Measurements from ENCODE around the gene FXYD1. TPM values are rescaled to one million over a fixed set of nuclear protein-coding genes. Genes with fewer than 3 reads are reported as not detected.
A peak's percentile ranks its signal among the peaks of the same experiment; 100 is the strongest.
"Not testable (repeated sequence)": the region's sequence is repeated elsewhere in the genome, so short reads cannot be mapped to it uniquely, and the experiment has no call there.

The FXYD1 gene
- total and polyA plus RNA-seq, 2 donors = 3.2 to 17.1 TPM

DNA sequence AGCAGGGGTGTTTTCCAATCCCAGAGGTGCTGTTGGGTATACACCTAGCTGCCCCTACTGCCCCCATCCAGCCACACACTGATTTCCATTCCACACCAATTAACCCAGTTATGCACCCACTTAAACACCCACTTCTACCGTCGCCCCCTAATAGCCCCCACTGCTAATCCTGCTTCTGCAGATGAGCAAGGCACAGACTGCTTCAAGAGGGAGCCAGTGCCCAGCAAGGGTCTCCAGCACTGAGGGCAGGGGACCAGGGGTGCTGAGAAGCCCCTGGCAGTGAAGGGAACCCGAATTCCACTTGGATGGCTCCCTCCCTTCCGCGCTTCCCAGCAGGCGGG is 5.6 kb downstream of the FXYD1 start:
- H3K36me3 ChIP-seq (ENCODE audit: control insufficient read depth in 2 of 2, insufficient read depth in 2 of 2, low read length in 1 of 2) = no peaks in the 10 kb centered on the region
- H3K4me3 ChIP-seq (ENCODE audit: low read length in 2 of 2) = no peak overlapping the region
- H3K27ac ChIP-seq (ENCODE audit: low read depth in 1 of 2, low read length in 1 of 2) = no peak overlapping the region
- peaks cover 7 to 20% of the 10 kb centered on the region in 2 donors for H3K4me1 ChIP-seq (ENCODE audit: control insufficient read depth in 2 of 2, insufficient read depth in 2 of 2, low read length in 2 of 2)
- H3K9me3 ChIP-seq (ENCODE audit: control insufficient read depth in 2 of 2, insufficient read depth in 1 of 2, low read length in 1 of 2) = no peaks in the 10 kb centered on the region
- no peak for DNase-seq (ENCODE audit: low read depth in 6 of 9, low spot score in 9 of 9)
- peaks cover 24 to 56% of the 10 kb centered on the region in 2 donors for H3K27me3 ChIP-seq (ENCODE audit: control insufficient read depth in 2 of 2, insufficient read depth in 1 of 2, low read length in 1 of 2)
- 50% methylated on average over 6 of the region's 6 CpGs for WGBS

DNA sequence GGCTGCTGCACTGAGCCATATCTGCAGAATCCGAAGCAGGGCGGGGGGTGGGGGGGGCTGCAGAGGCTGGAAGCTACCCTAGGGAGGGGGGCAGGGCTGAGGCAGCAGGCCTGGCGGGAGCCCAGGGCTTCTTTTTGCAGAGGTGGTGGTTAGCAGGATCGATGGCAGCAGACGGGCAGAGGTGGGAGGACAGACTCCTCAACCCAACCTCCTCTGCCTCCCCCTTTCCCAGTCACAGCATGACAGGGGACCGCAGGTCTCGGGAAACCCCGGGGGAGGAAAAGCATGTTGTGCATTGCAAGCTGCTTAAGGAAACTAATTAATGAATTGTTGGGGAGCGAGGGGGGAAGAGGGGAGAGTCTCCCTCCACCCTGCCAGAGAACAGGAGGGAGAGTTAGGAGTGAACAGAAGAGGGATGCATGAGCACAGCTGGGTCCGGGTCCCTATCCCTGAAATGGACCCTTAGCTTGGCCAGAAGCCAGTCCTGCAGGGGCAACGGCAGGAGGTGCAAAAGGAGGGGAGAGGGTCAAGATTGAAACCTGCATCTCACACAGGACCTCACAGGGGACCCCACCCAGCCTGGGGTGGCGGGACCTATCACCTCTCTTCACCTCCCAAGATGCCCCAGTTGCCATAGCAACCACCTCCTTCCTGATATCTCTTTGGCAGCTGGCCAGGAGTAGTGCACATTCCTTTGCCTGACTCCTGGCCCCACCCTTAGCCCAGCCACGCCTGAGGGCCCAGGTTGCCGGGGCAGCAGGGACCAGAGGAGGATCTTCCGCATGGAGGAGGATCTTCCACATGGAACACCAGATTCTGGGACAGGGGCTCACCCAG is 6.2 kb downstream of the FXYD1 start:
- peaks cover 7 to 20% of the 10 kb centered on the region in 2 donors for H3K4me1 ChIP-seq (ENCODE audit: control insufficient read depth in 2 of 2, insufficient read depth in 2 of 2, low read length in 2 of 2)
- peaks cover 24 to 56% of the 10 kb centered on the region in 2 donors for H3K27me3 ChIP-seq (ENCODE audit: control insufficient read depth in 2 of 2, insufficient read depth in 1 of 2, low read length in 1 of 2)
- no peak overlapping the region for H3K4me3 ChIP-seq (ENCODE audit: low read length in 2 of 2)
- no peaks in the 10 kb centered on the region for H3K9me3 ChIP-seq (ENCODE audit: control insufficient read depth in 2 of 2, insufficient read depth in 1 of 2, low read length in 1 of 2)
- no peak for DNase-seq (ENCODE audit: low read depth in 6 of 9, low spot score in 9 of 9)
- H3K36me3 ChIP-seq (ENCODE audit: control insufficient read depth in 2 of 2, insufficient read depth in 2 of 2, low read length in 1 of 2) = no peaks in the 10 kb centered on the region
- WGBS = 39% methylated on average over 15 of the region's 15 CpGs
- no peak overlapping the region for H3K27ac ChIP-seq (ENCODE audit: low read depth in 1 of 2, low read length in 1 of 2)

DNA sequence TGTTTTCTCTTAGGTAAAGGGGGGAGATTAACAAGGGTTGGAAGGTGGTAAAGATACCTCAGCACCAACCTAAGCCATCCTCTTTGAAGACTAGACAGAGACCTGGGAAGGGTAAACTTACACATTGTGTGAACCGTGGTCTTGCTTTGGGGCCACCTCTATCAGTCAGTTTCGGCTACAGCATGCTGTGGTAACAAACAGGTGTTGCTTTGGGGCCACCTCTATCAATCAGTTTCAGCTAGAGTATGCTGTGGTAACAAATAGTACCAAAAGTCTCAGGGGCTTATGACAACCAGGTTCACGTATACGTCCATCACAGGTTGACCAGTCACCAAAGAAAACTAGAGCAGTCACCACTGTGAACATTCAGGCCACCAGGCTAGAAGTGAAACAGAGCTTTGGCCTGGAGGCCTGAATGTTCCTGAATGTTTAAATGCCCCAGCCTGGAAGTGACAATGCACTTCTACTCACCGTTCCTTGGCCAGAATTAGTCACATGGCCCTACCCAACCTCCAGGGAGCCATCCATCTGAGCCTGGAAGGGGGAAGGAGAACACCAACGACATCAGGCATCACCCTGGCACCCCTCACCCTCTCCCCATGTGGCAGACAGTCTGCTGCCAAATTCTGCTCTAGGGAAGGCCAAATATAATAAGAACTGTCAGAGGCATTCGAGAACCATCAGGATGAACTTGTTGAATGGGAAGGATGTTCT is 8.3 kb downstream of the FXYD1 start:
- no peak overlapping the region for H3K27ac ChIP-seq (ENCODE audit: low read depth in 1 of 2, low read length in 1 of 2)
- no peak overlapping the region for H3K4me3 ChIP-seq (ENCODE audit: low read length in 2 of 2)
- peaks cover 18 to 45% of the 10 kb centered on the region in 2 donors for H3K27me3 ChIP-seq (ENCODE audit: control insufficient read depth in 2 of 2, insufficient read depth in 1 of 2, low read length in 1 of 2)
- no peaks in the 10 kb centered on the region for H3K36me3 ChIP-seq (ENCODE audit: control insufficient read depth in 2 of 2, insufficient read depth in 2 of 2, low read length in 1 of 2)
- no peak for DNase-seq (ENCODE audit: low read depth in 6 of 9, low spot score in 9 of 9)
- WGBS = 75% methylated on average over 7 of the region's 7 CpGs
- no peaks in the 10 kb centered on the region for H3K9me3 ChIP-seq (ENCODE audit: control insufficient read depth in 2 of 2, insufficient read depth in 1 of 2, low read length in 1 of 2)
- peaks cover 4 to 13% of the 10 kb centered on the region in 2 donors for H3K4me1 ChIP-seq (ENCODE audit: control insufficient read depth in 2 of 2, insufficient read depth in 2 of 2, low read length in 2 of 2)

DNA sequence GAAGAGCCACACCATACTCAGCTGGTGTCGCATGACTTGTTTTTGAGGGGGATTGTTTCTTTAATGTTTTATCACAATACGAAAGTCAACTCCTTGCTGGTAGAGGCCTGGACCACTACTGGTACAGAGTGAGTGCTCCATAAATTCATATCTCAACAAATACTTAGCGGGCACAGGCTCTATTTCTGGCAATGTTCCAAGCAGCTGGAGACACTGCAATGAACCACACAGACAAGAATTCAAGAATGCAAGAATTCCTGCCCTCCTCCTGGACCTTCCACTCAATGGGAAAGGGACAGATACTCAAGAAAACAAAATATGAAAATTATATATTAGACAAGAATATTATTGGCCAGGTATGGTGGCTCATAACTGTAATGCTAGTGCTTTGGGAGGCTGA is 10.8 kb downstream of the FXYD1 start:
- WGBS = 96% methylated on average over 3 of the region's 3 CpGs
- DNase-seq (ENCODE audit: low read depth in 6 of 9, low spot score in 9 of 9) = no peak
- no peaks in the 10 kb centered on the region for H3K9me3 ChIP-seq (ENCODE audit: control insufficient read depth in 2 of 2, insufficient read depth in 1 of 2, low read length in 1 of 2)

DNA sequence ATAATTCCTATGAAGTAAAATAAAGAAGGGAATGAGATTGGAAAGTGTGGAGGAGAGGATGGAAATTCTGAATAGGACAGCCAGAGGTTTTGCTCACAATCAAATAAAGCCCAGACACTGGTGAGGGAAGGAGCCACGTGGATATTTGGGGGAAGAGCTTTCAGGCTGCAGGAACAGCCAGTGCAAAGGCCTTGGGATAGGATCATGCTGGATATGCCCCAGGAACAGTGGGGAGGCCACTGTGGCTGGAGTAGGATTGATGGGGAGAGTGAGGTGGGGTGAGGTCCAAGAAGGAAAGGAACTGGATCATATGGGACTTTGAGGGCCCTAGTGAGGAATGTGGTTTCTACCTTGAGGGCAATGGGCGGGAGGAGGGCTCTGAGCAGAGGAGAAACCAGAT is 11.8 kb downstream of the FXYD1 start:
- no peak overlapping the region for H3K27ac ChIP-seq (ENCODE audit: low read depth in 1 of 2, low read length in 1 of 2)
- H3K4me1 ChIP-seq (ENCODE audit: control insufficient read depth in 2 of 2, insufficient read depth in 2 of 2, low read length in 2 of 2) = peaks cover 9 to 20% of the 10 kb centered on the region in 2 donors
- no peak overlapping the region for H3K4me3 ChIP-seq (ENCODE audit: low read length in 2 of 2)
- peaks cover 6 to 41% of the 10 kb centered on the region in 2 donors for H3K27me3 ChIP-seq (ENCODE audit: control insufficient read depth in 2 of 2, insufficient read depth in 1 of 2, low read length in 1 of 2)
- WGBS = 90% methylated on average over 2 of the region's 2 CpGs
- H3K9me3 ChIP-seq (ENCODE audit: control insufficient read depth in 2 of 2, insufficient read depth in 1 of 2, low read length in 1 of 2) = no peaks in the 10 kb centered on the region
- H3K36me3 ChIP-seq (ENCODE audit: control insufficient read depth in 2 of 2, insufficient read depth in 2 of 2, low read length in 1 of 2) = no peaks in the 10 kb centered on the region
- DNase-seq (ENCODE audit: low read depth in 6 of 9, low spot score in 9 of 9) = no peak

More for the DNA sequence above, 10.8 kb downstream of the FXYD1 start:
- Histone ChIP-seq H3K27ac (ENCODE audit: low read depth in 1 of 2, low read length in 1 of 2) (no peak overlapping the region), H3K36me3 (ENCODE audit: control insufficient read depth in 2 of 2, insufficient read depth in 2 of 2, low read length in 1 of 2) (no peaks in the 10 kb centered on the region), H3K27me3 (ENCODE audit: control insufficient read depth in 2 of 2, insufficient read depth in 1 of 2, low read length in 1 of 2) (peaks cover 9 to 41% of the 10 kb centered on the region in 2 donors), H3K4me3 (ENCODE audit: low read length in 2 of 2) (no peak overlapping the region), H3K4me1 (ENCODE audit: control insufficient read depth in 2 of 2, insufficient read depth in 2 of 2, low read length in 2 of 2) (peaks cover 8 to 12% of the 10 kb centered on the region in 2 donors)

DNA sequence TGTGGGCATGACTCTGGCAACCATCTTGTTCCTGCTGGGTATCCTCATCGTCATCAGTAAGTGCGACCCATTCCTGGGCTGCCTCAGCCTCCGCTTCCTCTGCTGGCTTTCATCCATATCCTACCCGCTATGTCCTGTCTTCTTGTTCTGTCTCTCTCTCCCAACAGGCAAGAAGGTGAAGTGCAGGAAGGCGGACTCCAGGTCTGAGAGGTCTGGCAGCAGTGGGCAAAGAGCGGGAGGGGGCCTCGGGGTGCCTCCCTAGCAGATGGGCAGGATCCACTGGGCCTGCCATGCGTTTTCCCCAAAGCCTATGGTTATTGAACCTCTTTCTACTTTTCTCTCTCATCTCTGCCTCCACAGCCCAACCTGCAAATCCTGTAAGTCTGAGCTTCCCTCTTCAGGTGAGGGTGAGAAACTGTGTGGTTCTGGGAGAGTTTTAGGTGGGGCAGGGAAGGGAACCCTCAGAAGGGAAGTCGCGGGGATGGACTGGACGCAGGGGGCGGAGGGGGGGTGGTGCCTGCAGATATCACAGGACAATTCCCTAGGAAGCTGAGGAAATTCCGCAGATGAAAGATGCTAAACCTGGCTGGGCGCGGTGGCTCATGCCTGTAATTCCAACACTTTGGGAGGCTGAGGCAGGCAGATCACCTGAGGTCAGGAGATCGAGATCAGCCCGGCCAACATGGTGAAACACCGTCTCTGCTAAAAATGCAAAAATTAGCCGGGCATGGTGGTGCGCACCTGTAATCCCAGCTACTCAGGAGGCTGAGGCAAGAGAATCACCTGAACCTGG is 12.8 kb downstream of the FXYD1 start:
- 95% methylated on average over 20 of the region's 20 CpGs for WGBS
- H3K4me1 ChIP-seq (ENCODE audit: control insufficient read depth in 2 of 2, insufficient read depth in 2 of 2, low read length in 2 of 2) = peaks cover 18 to 26% of the 10 kb centered on the region in 2 donors
- peaks cover 6 to 39% of the 10 kb centered on the region in 2 donors for H3K27me3 ChIP-seq (ENCODE audit: control insufficient read depth in 2 of 2, insufficient read depth in 1 of 2, low read length in 1 of 2)
- H3K36me3 ChIP-seq (ENCODE audit: control insufficient read depth in 2 of 2, insufficient read depth in 2 of 2, low read length in 1 of 2) = no peaks in the 10 kb centered on the region
- no peak overlapping the region for H3K4me3 ChIP-seq (ENCODE audit: low read length in 2 of 2)
- no peak for DNase-seq (ENCODE audit: low read depth in 6 of 9, low spot score in 9 of 9)
- no peak overlapping the region for H3K27ac ChIP-seq (ENCODE audit: low read depth in 1 of 2, low read length in 1 of 2)
- H3K9me3 ChIP-seq (ENCODE audit: control insufficient read depth in 2 of 2, insufficient read depth in 1 of 2, low read length in 1 of 2) = no peaks in the 10 kb centered on the region

DNA sequence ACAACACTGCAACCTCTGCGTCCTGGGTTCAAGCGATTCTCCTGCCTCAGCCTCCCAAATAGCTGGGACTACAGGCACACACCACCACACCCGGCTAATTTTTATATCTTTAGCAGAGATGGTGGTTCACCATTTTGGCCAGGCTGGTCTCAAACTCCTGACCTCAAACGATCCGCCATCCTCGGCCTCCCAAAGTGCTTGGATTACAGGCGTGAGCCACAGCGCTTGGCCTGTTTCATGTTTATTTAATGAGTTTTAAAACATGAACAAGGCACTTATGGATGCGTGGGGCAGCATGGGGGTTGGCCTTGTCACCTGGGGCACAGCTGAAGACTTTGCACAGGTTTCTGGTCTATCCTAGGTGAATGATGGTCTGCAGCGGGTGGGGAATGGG is 14.5 kb downstream of the FXYD1 start:
- H3K4me3 ChIP-seq (ENCODE audit: low read length in 2 of 2); H3K27ac ChIP-seq (ENCODE audit: low read depth in 1 of 2, low read length in 1 of 2); DNase-seq (ENCODE audit: low read depth in 6 of 9, low spot score in 9 of 9); H3K36me3 ChIP-seq (ENCODE audit: control insufficient read depth in 2 of 2, insufficient read depth in 2 of 2, low read length in 1 of 2); H3K9me3 ChIP-seq (ENCODE audit: control insufficient read depth in 2 of 2, insufficient read depth in 1 of 2, low read length in 1 of 2): not testable (repeated sequence)
- Histone ChIP-seq H3K27me3 (ENCODE audit: control insufficient read depth in 2 of 2, insufficient read depth in 1 of 2, low read length in 1 of 2) (peaks cover 6 to 39% of the 10 kb centered on the region in 2 donors), H3K4me1 (ENCODE audit: control insufficient read depth in 2 of 2, insufficient read depth in 2 of 2, low read length in 2 of 2) (peaks cover 18 to 26% of the 10 kb centered on the region in 2 donors)
- 93% methylated on average over 10 of the region's 10 CpGs for WGBS

DNA sequence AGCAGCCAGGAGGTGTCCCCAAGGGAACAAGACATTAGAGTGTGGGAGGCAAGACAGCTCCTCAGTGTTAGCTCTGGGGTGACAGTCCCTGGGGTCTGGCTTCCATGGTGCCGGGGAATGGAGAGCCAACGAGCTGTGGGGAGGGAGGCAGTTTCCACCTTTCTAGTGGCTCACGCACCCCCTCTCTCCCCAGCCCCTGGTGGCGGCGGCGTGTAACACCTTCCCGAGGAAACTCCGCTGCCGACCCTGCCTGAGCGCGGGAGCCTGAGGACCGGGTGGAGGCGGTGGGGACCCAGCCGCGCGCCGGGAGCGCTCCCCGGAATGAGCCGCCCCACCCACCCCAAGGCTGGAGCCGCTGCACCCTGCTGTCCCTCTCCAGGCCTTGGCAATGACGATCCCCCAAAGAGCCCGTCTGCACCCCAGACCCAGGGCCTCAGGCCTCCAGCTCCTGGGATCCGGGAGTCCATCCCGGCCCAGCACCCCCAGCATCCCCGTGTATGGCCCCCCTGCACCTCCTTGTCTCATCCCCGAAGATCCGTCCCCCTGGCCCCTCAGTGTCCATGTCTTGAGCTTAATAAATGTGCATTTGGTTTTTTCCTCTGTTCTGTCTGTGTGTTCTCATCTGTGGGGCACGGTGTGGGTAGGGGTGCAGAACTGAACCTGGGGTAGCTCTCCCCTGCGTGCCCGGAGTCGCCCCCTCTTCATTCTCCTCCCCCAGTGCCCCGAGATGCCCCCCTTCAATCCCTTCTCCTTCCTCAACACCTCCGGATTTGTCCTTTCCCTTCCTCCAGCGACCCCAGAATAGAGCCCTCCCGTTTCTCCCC is 15.3 kb downstream of the FXYD1 start:
- Histone ChIP-seq H3K36me3 (ENCODE audit: control insufficient read depth in 2 of 2, insufficient read depth in 2 of 2, low read length in 1 of 2) (peaks cover 9 to 12% of the 10 kb centered on the region in 2 donors), H3K4me1 (ENCODE audit: control insufficient read depth in 2 of 2, insufficient read depth in 2 of 2, low read length in 2 of 2) (peaks cover 18 to 26% of the 10 kb centered on the region in 2 donors), H3K4me3 (ENCODE audit: low read length in 2 of 2) (peak overlapping the region; percentile 57 to 83), H3K27ac (ENCODE audit: low read depth in 1 of 2, low read length in 1 of 2) (peak overlapping the region in 1 of 2 donors; percentile 74), H3K27me3 (ENCODE audit: control insufficient read depth in 2 of 2, insufficient read depth in 1 of 2, low read length in 1 of 2) (peaks cover 6 to 39% of the 10 kb centered on the region in 2 donors), H3K9me3 (ENCODE audit: control insufficient read depth in 2 of 2, insufficient read depth in 1 of 2, low read length in 1 of 2) (no peaks in the 10 kb centered on the region)
- DNase-seq (ENCODE audit: low read depth in 6 of 9, low spot score in 9 of 9) = peak in 3 of 9 donors; percentile 27 to 69 (median 54)
- under 1% methylated on average over 36 of the region's 36 CpGs for WGBS
